Measurements from ENCODE around the gene SPATA3. TPM values are rescaled to one million over a fixed set of nuclear protein-coding genes. Genes with fewer than 3 reads are reported as not detected.

SPATA3 gene
- total and polyA plus RNA-seq, 2 of the 8 experiments (the other 6 are each of a cell fraction or from before 2014, with no cell fraction given): not detected

- TF ChIP-seq, protein P1, sequence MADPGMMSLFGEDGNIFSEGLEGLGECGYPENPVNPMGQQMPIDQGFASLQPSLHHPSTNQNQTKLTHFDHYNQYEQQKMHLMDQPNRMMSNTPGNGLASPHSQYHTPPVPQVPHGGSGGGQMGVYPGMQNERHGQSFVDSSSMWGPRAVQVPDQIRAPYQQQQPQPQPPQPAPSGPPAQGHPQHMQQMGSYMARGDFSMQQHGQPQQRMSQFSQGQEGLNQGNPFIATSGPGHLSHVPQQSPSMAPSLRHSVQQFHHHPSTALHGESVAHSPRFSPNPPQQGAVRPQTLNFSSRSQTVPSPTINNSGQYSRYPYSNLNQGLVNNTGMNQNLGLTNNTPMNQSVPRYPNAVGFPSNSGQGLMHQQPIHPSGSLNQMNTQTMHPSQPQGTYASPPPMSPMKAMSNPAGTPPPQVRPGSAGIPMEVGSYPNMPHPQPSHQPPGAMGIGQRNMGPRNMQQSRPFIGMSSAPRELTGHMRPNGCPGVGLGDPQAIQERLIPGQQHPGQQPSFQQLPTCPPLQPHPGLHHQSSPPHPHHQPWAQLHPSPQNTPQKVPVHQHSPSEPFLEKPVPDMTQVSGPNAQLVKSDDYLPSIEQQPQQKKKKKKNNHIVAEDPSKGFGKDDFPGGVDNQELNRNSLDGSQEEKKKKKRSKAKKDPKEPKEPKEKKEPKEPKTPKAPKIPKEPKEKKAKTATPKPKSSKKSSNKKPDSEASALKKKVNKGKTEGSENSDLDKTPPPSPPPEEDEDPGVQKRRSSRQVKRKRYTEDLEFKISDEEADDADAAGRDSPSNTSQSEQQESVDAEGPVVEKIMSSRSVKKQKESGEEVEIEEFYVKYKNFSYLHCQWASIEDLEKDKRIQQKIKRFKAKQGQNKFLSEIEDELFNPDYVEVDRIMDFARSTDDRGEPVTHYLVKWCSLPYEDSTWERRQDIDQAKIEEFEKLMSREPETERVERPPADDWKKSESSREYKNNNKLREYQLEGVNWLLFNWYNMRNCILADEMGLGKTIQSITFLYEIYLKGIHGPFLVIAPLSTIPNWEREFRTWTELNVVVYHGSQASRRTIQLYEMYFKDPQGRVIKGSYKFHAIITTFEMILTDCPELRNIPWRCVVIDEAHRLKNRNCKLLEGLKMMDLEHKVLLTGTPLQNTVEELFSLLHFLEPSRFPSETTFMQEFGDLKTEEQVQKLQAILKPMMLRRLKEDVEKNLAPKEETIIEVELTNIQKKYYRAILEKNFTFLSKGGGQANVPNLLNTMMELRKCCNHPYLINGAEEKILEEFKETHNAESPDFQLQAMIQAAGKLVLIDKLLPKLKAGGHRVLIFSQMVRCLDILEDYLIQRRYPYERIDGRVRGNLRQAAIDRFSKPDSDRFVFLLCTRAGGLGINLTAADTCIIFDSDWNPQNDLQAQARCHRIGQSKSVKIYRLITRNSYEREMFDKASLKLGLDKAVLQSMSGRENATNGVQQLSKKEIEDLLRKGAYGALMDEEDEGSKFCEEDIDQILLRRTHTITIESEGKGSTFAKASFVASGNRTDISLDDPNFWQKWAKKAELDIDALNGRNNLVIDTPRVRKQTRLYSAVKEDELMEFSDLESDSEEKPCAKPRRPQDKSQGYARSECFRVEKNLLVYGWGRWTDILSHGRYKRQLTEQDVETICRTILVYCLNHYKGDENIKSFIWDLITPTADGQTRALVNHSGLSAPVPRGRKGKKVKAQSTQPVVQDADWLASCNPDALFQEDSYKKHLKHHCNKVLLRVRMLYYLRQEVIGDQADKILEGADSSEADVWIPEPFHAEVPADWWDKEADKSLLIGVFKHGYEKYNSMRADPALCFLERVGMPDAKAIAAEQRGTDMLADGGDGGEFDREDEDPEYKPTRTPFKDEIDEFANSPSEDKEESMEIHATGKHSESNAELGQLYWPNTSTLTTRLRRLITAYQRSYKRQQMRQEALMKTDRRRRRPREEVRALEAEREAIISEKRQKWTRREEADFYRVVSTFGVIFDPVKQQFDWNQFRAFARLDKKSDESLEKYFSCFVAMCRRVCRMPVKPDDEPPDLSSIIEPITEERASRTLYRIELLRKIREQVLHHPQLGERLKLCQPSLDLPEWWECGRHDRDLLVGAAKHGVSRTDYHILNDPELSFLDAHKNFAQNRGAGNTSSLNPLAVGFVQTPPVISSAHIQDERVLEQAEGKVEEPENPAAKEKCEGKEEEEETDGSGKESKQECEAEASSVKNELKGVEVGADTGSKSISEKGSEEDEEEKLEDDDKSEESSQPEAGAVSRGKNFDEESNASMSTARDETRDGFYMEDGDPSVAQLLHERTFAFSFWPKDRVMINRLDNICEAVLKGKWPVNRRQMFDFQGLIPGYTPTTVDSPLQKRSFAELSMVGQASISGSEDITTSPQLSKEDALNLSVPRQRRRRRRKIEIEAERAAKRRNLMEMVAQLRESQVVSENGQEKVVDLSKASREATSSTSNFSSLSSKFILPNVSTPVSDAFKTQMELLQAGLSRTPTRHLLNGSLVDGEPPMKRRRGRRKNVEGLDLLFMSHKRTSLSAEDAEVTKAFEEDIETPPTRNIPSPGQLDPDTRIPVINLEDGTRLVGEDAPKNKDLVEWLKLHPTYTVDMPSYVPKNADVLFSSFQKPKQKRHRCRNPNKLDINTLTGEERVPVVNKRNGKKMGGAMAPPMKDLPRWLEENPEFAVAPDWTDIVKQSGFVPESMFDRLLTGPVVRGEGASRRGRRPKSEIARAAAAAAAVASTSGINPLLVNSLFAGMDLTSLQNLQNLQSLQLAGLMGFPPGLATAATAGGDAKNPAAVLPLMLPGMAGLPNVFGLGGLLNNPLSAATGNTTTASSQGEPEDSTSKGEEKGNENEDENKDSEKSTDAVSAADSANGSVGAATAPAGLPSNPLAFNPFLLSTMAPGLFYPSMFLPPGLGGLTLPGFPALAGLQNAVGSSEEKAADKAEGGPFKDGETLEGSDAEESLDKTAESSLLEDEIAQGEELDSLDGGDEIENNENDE (IDR thresholded peaks at IDR 0.05; ENCODE audit: insufficient replicate concordance, low read length): no peak
- TF ChIP-seq EP300 (IDR thresholded peaks at IDR 0.05; ENCODE audit: borderline replicate concordance in 1 of 2, low read depth in 2 of 2, low read length in 2 of 2) (no peak), TEAD4 (IDR thresholded peaks at IDR 0.05; ENCODE audit: low read depth, low read length) (no peak)
- TF ChIP-seq, protein P2, sequence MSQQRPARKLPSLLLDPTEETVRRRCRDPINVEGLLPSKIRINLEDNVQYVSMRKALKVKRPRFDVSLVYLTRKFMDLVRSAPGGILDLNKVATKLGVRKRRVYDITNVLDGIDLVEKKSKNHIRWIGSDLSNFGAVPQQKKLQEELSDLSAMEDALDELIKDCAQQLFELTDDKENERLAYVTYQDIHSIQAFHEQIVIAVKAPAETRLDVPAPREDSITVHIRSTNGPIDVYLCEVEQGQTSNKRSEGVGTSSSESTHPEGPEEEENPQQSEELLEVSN (IDR thresholded peaks at IDR 0.05): no peak
Measured at GRCh38 chr2:231001036-231001435, 5.1 kb downstream of the SPATA3 start (continued).
